GM23338 (cell line): Measurements from ENCODE around the gene ANKZF1. TPM values are rescaled to one million over a fixed set of nuclear protein-coding genes. Genes with fewer than 3 reads are reported as not detected.

Experiments
- ATAC-seq: fragments of 200-7000 bp; cut with Tn5 transposase; 3 replicates; pipeline ENCODE4 v1.9.1; 2020
- DNase-seq: peaks from one replicate; pipeline ENCODE4 v3.0.0-alpha.2; 2015; ENCODE audit warnings: low spot score
- H2AFZ ChIP-seq: fragments of 200-600 bp; sonication (generic); 2 replicates; pipeline ENCODE4 v1.8.0; 2016; ENCODE audit warnings: antibody characterized with exemption, mild to moderate bottlenecking, moderate library complexity
- H3F3A ChIP-seq: fragments of 200-600 bp; sonication (generic); replicated peaks from 2 replicates; pipeline ENCODE4 v1.8.0; 2017; ENCODE audit warnings: antibody characterized with exemption, mixed run types, low read depth
- H3K27ac ChIP-seq: fragments of 200-600 bp; sonication (generic); 2 replicates; pipeline ENCODE4 v1.6.1; 2016; ENCODE audit warnings: low read depth
- H3K27me3 ChIP-seq: fragments of 200-600 bp; sonication (generic); 2 replicates; pipeline ENCODE4 v1.8.0; 2016; ENCODE audit warnings: mild to moderate bottlenecking, mixed run types, moderate library complexity; ENCODE audit not compliant: insufficient read depth
- H3K36me3 ChIP-seq: fragments of 200-600 bp; sonication (generic); 2 replicates; pipeline ENCODE4 v1.8.0; 2016; ENCODE audit warnings: mild to moderate bottlenecking; ENCODE audit not compliant: insufficient read depth
- H3K4me1 ChIP-seq: fragments of 200-600 bp; sonication (generic); 2 replicates; pipeline ENCODE4 v1.8.0; 2016; ENCODE audit warnings: mild to moderate bottlenecking, moderate library complexity; ENCODE audit not compliant: insufficient read depth
- H3K4me2 ChIP-seq: fragments of 200-600 bp; sonication (generic); 2 replicates; pipeline ENCODE4 v1.7.1; 2017; ENCODE audit warnings: mixed run types
- H3K4me3 ChIP-seq: fragments of 200-600 bp; sonication (generic); 2 replicates; pipeline ENCODE4 v1.6.1; 2016; ENCODE audit warnings: mixed run types
- H3K79me2 ChIP-seq: fragments of 200-600 bp; sonication (generic); replicated peaks from 2 replicates; pipeline ENCODE4 v1.8.0; 2017; ENCODE audit warnings: mild to moderate bottlenecking; ENCODE audit not compliant: insufficient read depth
- H3K9me2 ChIP-seq: fragments of 200-600 bp; sonication (generic); 2 replicates; pipeline ENCODE4 v1.8.0; 2017; ENCODE audit not compliant: insufficient read depth
- H4K20me1 ChIP-seq: fragments of 200-600 bp; sonication (generic); replicated peaks from 2 replicates; pipeline ENCODE4 v1.8.0; 2017; ENCODE audit warnings: mild to moderate bottlenecking; ENCODE audit not compliant: insufficient read depth
- H3K27ac Mint-ChIP-seq: 2 replicates; pipeline ENCODE4 v1.8.0; 2020; ENCODE audit warnings: inconsistent platforms, mild to moderate bottlenecking, moderate library complexity, mixed read lengths
- H3K27me3 Mint-ChIP-seq: 3 replicates; pipeline ENCODE4 v1.8.0; 2022; ENCODE audit warnings: low read depth, mild to moderate bottlenecking, moderate library complexity, mixed read lengths, inconsistent platforms; ENCODE audit not compliant: insufficient read depth, poor library complexity
- H3K36me3 Mint-ChIP-seq: 3 replicates; pipeline ENCODE4 v1.8.0; 2021; ENCODE audit warnings: low read depth, mild to moderate bottlenecking, inconsistent platforms, moderate library complexity, mixed read lengths
- H3K4me1 Mint-ChIP-seq: 3 replicates; pipeline ENCODE4 v1.8.0; 2020; ENCODE audit warnings: mild to moderate bottlenecking, inconsistent platforms, mixed read lengths
- H3K4me3 Mint-ChIP-seq: 3 replicates; pipeline ENCODE4 v1.8.0; 2021; ENCODE audit warnings: moderate library complexity, mild to moderate bottlenecking, inconsistent platforms, mixed read lengths
- H3K9me3 Mint-ChIP-seq: 3 replicates; pipeline ENCODE4 v1.8.0; 2020; ENCODE audit warnings: moderate library complexity, mild to moderate bottlenecking, inconsistent platforms, mixed read lengths
- CREB1 ChIP-seq: fragments of 250-450 bp; sonication (Bioruptor Pico); IDR thresholded peaks from 2 replicates; pipeline ENCODE4 v1.5.0; 2020; ENCODE audit warnings: low read depth, mild to moderate bottlenecking, moderate library complexity
- CTCF ChIP-seq, 2 experiments: fragments of 200-600 bp in 1 of 2; sonication (generic) in 1 of 2; conservative IDR thresholded peaks; 2 replicates each; pipeline versions ENCODE4 v1.5.1 to v1.6.1; 2016 to 2017; ENCODE audit warnings: antibody characterized with exemption in 2 of 2, low read depth in 2 of 2, mild to moderate bottlenecking in 2 of 2, moderate library complexity in 1 of 2
- ETS1 ChIP-seq: IDR thresholded peaks from 2 replicates; pipeline ENCODE4 v1.6.1; 2016; ENCODE audit warnings: antibody characterized with exemption
- EZH2 ChIP-seq: fragments of 200-600 bp; sonication (generic); IDR thresholded peaks from one replicate; pipeline ENCODE4 v1.8.0; 2017; ENCODE audit warnings: antibody characterized with exemption, mild to moderate bottlenecking, low read depth; ENCODE audit not compliant: unreplicated experiment
- EZH2phosphoT487 ChIP-seq: fragments of 200-600 bp; sonication (generic); IDR thresholded peaks from one replicate; pipeline ENCODE4 v1.8.1; 2018; ENCODE audit warnings: antibody characterized with exemption; ENCODE audit not compliant: unreplicated experiment
- JUNB ChIP-seq: IDR thresholded peaks from one replicate; pipeline ENCODE4 v1.6.1; 2016; ENCODE audit warnings: antibody characterized with exemption; ENCODE audit not compliant: unreplicated experiment
- NANOG ChIP-seq: IDR thresholded peaks from 2 replicates; pipeline ENCODE4 v1.6.1; 2016; ENCODE audit warnings: antibody characterized with exemption, borderline replicate concordance
- POLR2AphosphoS5 ChIP-seq: IDR thresholded peaks from 2 replicates; pipeline ENCODE4 v1.6.1; 2016; ENCODE audit warnings: antibody characterized with exemption, low read depth
- REST ChIP-seq: IDR thresholded peaks from one replicate; pipeline ENCODE4 v1.6.1; 2018; ENCODE audit warnings: antibody characterized with exemption; ENCODE audit not compliant: unreplicated experiment
- STAT1 ChIP-seq: IDR thresholded peaks from one replicate; pipeline ENCODE4 v1.6.1; 2016; ENCODE audit warnings: antibody characterized with exemption; ENCODE audit not compliant: unreplicated experiment
- ZNF114 ChIP-seq: fragments of 250-450 bp; sonication (Bioruptor Pico); IDR thresholded peaks from 2 replicates; pipeline ENCODE4 v1.5.0; 2020; ENCODE audit warnings: mild to moderate bottlenecking, moderate library complexity
- ZNF331 ChIP-seq: fragments of 250-450 bp; sonication (Bioruptor Pico); IDR thresholded peaks from 2 replicates; pipeline ENCODE4 v1.5.0; 2020; ENCODE audit warnings: low read depth, mild to moderate bottlenecking, moderate library complexity
- ZNF462 ChIP-seq: fragments of 250-450 bp; sonication (Bioruptor Pico); IDR thresholded peaks from 2 replicates; pipeline ENCODE4 v1.5.0; 2020; ENCODE audit warnings: mild to moderate bottlenecking, moderate library complexity
- polyA plus RNA-seq: library from polyadenylated mRNA; unstranded; fragments of >200 nt; fragmentation: Nextera tagmentation; extraction: Ambion mirVana; gene quantifications from 2 replicates; pipeline ENCODE4 v1.2.1, GENCODE V29; 2016
- total RNA-seq: library from RNA; depleted of rRNA; stranded (reverse); fragments of >200 nt; shearing (Covaris generic); gene quantifications from 2 replicates; pipeline ENCODE4 v1.2.3, GENCODE V29; 2014

The ANKZF1 gene
- total and polyA plus RNA-seq, 2 experiments from 2014 or later = 29.9 to 61.9 TPM

GRCh38 chr2:219270055-219270372 lies 40.4 kb downstream of the ANKZF1 start:
- Histone ChIP-seq H3K27me3 (no peaks in the 10 kb centered on the region), H3K4me3 (no peak overlapping the region), H3K27ac (no peak overlapping the region), H4K20me1 (no peaks in the 10 kb centered on the region), H2AFZ (no peak overlapping the region), H3K36me3 (no peaks in the 10 kb centered on the region), H3K4me2 (no peak overlapping the region), H3F3A (no peaks in the 10 kb centered on the region), H3K79me2 (no peaks in the 10 kb centered on the region), H3K4me1 (peaks cover 12% of the 10 kb centered on the region; the same call in 1 of the 2 replicates), H3K9me2 (no peaks in the 10 kb centered on the region)
- ATAC-seq (no peak), DNase-seq (no peak)
- no peak overlapping the region for H3K27ac Mint-ChIP-seq
- no peaks in the 10 kb centered on the region for H3K9me3 Mint-ChIP-seq
- no peaks in the 10 kb centered on the region for H3K36me3 Mint-ChIP-seq
- H3K27me3 Mint-ChIP-seq = peaks cover 19% of the 10 kb centered on the region
- TF ChIP-seq CREB1 (no peak), EZH2phosphoT487 (no peak), NANOG (no peak), REST (no peak), ZNF114 (CRISPR knock-in tag) (no peak), JUNB (no peak), ZNF462 (CRISPR knock-in tag) (no peak), CTCF (conservative IDR thresholded peaks at IDR 0.05; ENCODE audit: low read depth in 2 of 2) (no peak), STAT1 (no peak), ETS1 (no peak), POLR2AphosphoS5 (no peak), ZNF331 (CRISPR knock-in tag) (no peak), EZH2 (no peak)
- H3K4me3 Mint-ChIP-seq = no peak overlapping the region
- peaks cover 13% of the 10 kb centered on the region for H3K4me1 Mint-ChIP-seq
